HG02759 (cell line): ENCODE results near the gene AVP.
A peak's percentile ranks its signal among the peaks of the same experiment; 100 is the strongest.
"Not testable (repeated sequence)": the region's sequence is repeated elsewhere in the genome, so short reads cannot be mapped to it uniquely, and the experiment has no call there.

ENCODE experiments used
- ATAC-seq: cut with Tn5 transposase; IDR thresholded peaks from one replicate; pipeline ENCODE4 v1.9.1; 2021; ENCODE audit warnings: mild to moderate bottlenecking, moderate library complexity; ENCODE audit not compliant: unreplicated experiment

AVP gene

DNA sequence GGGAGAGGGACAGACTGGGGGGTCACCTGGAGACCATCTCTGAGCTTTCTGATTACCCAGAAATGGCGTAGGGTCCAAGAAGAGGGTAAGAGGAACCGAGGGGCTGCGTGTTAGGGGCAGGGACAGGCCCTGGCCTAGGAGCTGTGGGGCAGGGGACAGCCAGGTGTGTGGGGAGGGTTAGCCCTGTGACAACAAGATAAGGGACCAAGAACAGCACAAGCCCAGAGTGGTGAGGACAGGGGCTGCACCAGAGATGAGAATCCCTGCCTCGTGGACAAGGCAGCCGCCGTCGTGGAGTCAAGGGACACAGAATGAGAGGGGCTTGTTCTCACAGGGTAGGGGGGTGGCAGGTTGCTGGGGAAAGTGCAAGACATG is 449 bp upstream of the AVP start:
- ATAC-seq: no peak

DNA sequence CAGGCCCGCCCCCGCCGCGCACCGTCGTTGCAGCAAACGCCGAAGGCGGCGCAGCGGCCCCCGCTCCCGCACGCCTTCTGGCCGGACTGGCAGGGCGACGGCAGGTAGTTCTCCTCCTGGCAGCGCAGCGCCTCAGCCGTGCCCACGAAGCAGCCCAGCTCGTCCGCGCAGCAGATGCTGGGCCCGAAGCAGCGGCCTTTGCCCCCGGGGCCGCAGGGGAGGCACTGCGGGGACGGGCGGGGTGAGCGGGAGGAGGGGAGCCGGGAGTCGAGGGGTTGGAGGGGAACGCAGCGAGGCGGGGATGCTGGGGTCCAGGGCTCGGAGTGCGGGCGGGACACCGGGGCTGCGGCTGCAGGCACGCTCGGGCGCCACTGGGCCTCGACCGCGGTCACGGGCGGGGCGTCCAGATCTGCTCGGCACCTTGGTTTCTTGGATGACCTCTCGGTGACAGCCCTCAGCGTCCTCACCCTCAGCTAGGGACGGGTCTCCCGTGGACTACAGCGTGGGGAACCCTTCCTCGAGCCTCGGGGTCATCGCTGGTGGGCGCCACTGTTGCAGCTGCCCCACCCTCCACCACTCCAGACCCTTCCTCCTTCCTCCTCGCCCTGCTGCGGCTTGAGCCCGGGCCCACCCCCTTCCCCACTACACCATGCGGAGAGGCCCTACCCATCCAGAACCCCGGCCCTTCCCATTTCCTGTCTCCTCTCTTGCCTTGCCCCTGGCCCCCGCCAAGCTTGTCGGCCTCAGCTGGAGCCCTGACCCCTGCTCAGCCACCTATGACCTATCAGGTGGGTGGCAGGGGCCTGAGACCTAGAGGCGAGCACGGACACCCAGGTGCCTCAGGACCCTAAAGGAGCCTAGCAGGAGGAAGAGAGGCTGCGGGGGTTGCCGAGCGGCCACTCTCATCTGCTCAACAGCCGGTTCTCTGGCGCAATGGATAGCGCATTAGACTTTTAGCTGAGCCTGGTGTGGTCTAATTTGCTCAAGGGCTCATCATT is 1.3 kb downstream of the AVP start:
- no peak for ATAC-seq

DNA sequence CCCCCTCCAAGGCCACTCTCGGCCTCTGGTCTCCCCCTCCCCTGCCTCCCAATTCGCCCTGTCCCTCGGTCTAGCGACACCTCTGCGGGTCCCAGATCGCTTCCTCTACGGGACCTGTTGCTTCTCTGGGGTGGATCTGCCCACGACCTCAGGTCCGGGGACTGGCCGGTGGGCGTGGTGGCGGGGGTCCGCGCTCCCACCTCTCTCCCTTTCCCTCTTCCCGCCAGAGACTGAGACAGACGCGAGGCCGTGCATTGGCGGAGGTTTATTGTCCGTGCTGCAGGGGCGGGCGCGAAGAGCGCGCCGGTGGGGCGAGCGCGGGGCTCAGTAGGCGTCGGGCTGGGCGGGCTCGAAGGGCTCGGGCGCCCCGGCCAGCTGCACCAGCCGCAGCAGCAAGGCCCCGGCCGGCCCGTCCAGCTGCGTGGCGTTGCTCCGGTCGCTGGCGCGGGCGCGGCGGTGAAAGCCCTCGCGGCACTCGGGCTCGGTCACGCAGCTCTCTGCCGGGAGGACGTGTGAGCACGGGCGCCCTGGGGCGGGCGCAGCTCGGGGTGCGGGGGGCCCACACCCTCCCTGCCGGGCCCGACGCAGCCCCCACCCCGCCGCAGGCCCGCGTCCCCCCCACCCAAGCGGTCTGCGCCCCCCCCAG is 2.1 kb downstream of the AVP start:
- no peak for ATAC-seq

GRCh38 chr20:3081641-3082040 is 2.9 kb downstream of the AVP start:
- no peak for ATAC-seq

- ATAC-seq: no peak
These were observed 3.6 kb downstream of the AVP start for GRCh38 chr20:3080939-3081388.

GRCh38 chr20:3077618-3078134 is 6.8 kb downstream of the AVP start:
- ATAC-seq: no peak

DNA sequence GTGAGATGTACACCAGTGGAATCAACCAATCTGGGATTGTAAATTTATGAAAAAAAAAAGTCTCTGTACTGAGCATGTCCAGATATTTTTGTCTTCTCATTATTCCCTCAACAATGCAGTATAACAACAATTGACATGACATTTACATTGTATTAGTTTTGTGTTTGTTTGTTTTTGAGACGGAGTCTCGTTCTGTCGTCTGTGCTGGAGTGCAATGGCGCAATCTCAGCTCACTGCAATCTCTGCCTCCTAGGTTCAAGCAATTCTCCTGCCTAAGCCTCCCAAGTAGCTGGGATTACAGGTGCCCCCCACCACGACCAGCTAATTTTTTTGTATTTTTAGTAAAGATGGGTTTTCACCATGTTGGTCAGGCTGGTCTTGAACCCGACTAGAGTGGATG is 9.2 kb downstream of the AVP start:
- ATAC-seq: not testable (repeated sequence)

- no peak for ATAC-seq
These were observed 9.7 kb downstream of the AVP start for GRCh38 chr20:3074812-3075211.

DNA sequence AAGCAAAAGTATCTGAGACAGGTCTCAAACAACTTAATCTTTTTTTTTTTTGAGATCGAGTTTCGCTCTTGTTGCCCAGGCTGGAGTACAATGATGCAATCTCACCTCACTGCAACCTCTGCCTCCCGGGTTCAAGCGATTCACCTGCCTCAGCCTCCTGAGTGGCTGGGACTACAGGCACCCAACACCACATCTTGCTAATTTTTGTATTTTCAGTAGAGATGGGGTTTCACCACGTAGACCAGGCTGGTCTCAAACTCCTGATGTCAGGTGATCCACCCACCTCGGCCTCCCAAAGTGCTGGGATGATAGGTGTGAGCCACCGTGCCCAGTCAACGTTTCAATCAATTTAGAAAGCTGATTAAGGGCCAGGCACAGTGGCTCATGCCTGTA is 11.3 kb downstream of the AVP start:
- ATAC-seq: not testable (repeated sequence)

GRCh38 chr20:3072530-3073250 is 11.8 kb downstream of the AVP start:
- no peak for ATAC-seq

- ATAC-seq: no peak
These were observed 12.7 kb downstream of the AVP start, which contains the start of gene OXT for GRCh38 chr20:3071610-3072529. TSS of gene OXT (plus strand) at chr20:3071620. CDS start at chr20:3071656, 36 bp downstream.

DNA sequence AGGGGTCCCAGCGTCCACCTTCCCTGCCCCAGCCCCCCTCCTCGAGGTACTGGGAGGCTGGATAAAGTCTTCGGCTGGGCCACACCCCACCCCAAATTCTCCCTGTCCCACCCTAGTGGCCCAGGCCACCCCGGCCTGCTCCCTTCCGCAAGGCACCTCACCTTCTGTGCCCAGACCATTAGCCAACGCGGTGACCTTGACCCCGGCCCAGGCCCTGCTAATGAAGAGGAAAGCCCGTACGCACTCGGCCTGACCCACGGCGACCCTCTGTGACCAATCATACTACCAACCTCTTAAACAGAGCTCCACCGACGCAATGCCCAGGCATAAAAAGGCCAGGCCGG is 13.3 kb downstream of the AVP start:
- ATAC-seq: no peak

DNA sequence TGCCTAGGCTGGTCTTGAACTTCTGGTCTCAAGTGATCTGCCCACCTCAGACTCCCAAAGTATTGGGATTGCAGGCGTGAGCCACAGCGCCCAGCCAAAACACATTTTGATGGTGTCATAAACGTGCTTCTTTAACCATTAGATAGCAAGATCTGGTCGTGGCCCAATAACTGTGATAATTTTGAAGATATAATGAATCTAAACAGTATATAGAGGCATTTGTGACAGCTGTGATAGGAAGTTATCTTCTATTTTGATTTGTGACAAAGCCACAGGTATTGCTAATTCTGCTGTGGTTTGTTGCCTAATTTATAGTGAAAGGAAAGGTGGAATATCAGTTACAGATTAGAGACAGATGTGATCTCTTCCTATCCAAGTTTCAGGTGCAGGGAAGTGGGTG is 13.8 kb downstream of the AVP start:
- no peak for ATAC-seq

DNA sequence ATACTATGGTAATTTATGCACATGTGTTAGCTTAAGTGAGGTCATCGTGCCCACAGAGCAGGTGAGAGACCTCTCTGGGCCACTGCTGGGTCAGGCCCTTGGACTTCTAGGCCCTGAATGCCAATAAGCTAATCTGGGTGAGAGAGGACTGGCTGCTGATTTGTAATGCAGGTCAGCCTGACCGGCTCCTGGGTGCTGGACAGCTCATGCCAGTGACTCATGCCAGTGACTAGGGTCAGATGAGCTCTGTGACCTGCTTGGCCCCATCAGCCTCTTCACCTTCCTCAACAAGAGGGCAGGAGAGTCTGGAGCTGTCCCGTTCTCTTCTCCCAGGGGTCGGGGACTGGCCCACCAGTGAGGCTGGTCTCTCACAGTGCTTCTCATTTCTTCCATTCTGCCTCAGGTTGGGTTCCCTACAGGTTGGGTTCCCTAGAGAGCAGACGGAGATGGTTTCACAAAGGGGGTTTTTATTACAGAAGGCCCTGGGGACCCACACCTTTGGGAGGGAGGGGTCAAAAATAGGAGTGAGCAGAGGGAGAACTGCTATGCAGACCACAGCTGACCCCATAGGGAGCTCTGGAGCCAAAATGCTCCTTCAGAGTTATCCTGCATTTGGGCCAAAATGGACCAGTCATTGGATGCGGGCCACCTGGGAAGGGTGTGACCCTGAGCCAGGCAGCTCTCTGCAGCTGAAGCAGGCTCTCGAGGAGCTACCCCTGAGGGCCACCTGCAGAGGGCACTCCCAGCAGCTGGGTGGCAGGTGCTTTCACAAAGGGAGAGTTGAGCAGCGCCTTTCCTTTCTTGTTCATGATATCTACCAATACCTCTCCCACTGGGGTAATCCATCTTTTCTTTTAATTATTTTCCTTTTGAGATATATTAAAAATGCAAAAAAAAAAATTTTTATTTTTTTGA is 15.3 kb downstream of the AVP start:
- no peak for ATAC-seq

GRCh38 chr20:3068075-3068474 is 16.4 kb downstream of the AVP start:
- peak; percentile 46 for ATAC-seq

DNA sequence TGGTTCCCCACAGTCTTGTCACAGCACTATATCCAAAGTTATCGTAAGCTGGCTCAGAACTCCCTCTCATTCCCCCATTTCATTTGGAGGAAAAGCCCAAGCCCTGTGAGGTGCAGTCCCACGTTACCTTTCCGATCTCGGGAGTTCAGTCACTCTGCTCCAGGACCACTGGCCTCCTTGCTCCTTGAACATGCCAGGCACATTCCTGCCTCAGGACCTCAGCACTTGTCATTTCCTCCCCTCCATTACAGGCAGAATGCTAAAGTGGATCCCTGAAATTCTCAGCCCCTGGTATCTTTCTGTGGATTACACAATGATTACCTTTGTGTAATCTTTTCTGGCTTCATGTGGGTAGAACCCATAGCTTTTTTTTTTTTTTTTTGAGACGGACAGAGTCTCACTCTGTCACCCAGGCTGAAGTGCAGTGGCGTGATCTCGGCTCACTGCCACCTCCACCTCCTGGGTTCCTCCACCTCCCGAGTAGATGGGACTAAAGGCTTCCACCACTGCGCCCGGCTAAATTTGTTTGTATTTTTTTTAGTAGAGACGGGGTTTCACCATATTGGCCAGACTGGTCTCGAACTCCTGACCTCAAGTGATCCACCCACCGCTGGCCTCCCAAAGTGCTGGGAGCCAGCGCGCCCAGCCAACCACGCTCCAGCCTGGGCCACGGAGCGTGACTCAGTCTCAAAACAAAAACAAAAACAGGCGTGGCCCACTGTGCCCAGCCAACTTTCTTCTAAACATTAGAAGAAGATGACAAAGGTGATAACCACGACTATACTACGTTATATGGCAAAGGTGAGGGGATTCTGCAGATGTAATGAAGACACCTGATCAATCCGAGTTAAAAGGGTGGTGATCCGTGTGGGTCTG is 17.1 kb downstream of the AVP start:
- ATAC-seq: peak; percentile 55

GRCh38 chr20:3064119-3064518 is 20.4 kb downstream of the AVP start:
- ATAC-seq: not testable (repeated sequence)

DNA sequence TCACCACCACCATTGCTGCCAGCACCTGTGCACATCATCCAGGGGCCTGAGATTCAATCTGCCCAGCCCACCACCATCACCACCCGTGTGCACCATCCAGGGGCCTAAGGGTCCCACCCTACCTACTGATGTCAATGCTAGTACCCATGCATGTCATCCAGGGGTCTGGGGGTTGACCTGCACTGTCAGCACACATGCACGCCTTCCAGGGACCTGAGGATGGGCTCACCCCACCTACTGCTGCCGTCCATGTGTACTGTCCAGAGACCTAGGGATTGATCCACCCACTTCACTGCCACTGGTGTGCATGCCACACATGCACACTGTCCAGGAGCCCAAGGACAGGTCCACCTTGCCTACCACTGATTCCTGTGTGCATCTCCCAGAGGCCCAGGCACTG is 25.0 kb downstream of the AVP start:
- ATAC-seq: no peak
